Epithelial cell of prostate (primary cell): ENCODE data around the gene ANG.
"Not testable (repeated sequence)": the region's sequence is repeated elsewhere in the genome, so short reads cannot be mapped to it uniquely, and the experiment has no call there.

Source experiments
- DNase-seq: peaks from one replicate; pipeline ENCODE4 v3.0.0-alpha.2; 2011; ENCODE audit warnings: low read depth, low spot score
- H3K27ac ChIP-seq: fragments of 450-650 bp; 2 replicates; pipeline ENCODE4 v1.5.1; 2017; ENCODE audit warnings: mild to moderate bottlenecking

ANG gene

GRCh38 chr14:20688167-20688839, at the start of gene ANG:
TSS of gene ANG (plus strand) at chr14:20688764. CDS start at chr14:20693565, 4,801 bp downstream.
- no peak within 1 kb of the TSS for H3K27ac ChIP-seq
- no peak for DNase-seq

GRCh38 chr14:20641591-20641990, 47.0 kb upstream of the ANG start, which contains the start of gene OR6S1:
TSS of gene OR6S1 (minus strand) at chr14:20641691. CDS start at chr14:20641691, 0 bp downstream.
- DNase-seq, result no peak
- no peak within 1 kb of the TSS for H3K27ac ChIP-seq

- no peak for DNase-seq
- H3K27ac ChIP-seq, result no peak overlapping the region
Measured at GRCh38 chr14:20642182-20642581, 46.4 kb upstream of the ANG start.

- H3K27ac ChIP-seq, DNase-seq: not testable (repeated sequence)
Measured at GRCh38 chr14:20642755-20643154, 45.8 kb upstream of the ANG start.

- DNase-seq, result no peak
- no peak overlapping the region for H3K27ac ChIP-seq
Measured at GRCh38 chr14:20644520-20644919, 44.0 kb upstream of the ANG start.

GRCh38 chr14:20645481-20645880, 43.1 kb upstream of the ANG start:
- H3K27ac ChIP-seq, result no peak overlapping the region
- DNase-seq, result no peak

- H3K27ac ChIP-seq, result no peak overlapping the region
- DNase-seq, result no peak
Measured at GRCh38 chr14:20652996-20653975, 35.3 kb upstream of the ANG start.

GRCh38 chr14:20655851-20656250, 32.7 kb upstream of the ANG start:
- DNase-seq, result no peak

GRCh38 chr14:20656274-20656673, 32.3 kb upstream of the ANG start:
- DNase-seq, result no peak
- no peak overlapping the region for H3K27ac ChIP-seq

More at GRCh38 chr14:20655851-20656250, 32.7 kb upstream of the ANG start:
- H3K27ac ChIP-seq, result no peak overlapping the region

- no peak for DNase-seq
- H3K27ac ChIP-seq, result no peak overlapping the region
Measured at GRCh38 chr14:20657216-20658211, 31.1 kb upstream of the ANG start.

GRCh38 chr14:20658246-20658645, 30.3 kb upstream of the ANG start:
- no peak overlapping the region for H3K27ac ChIP-seq
- DNase-seq, result no peak

GRCh38 chr14:20659336-20659735, 29.2 kb upstream of the ANG start:
- no peak overlapping the region for H3K27ac ChIP-seq
- no peak for DNase-seq

GRCh38 chr14:20659813-20660395, 28.7 kb upstream of the ANG start:
- no peak for DNase-seq

GRCh38 chr14:20661197-20661596, 27.4 kb upstream of the ANG start:
- no peak for DNase-seq
- no peak overlapping the region for H3K27ac ChIP-seq

More at GRCh38 chr14:20659813-20660395, 28.7 kb upstream of the ANG start:
- no peak overlapping the region for H3K27ac ChIP-seq

- no peak overlapping the region for H3K27ac ChIP-seq
- DNase-seq, result no peak
Measured at GRCh38 chr14:20662968-20663732, 25.4 kb upstream of the ANG start.

GRCh38 chr14:20666400-20666961, 22.1 kb upstream of the ANG start:
- not testable (repeated sequence) for DNase-seq, H3K27ac ChIP-seq

GRCh38 chr14:20667957-20668356, 20.6 kb upstream of the ANG start:
- no peak for DNase-seq
- H3K27ac ChIP-seq, result no peak overlapping the region

GRCh38 chr14:20668969-20669368, 19.6 kb upstream of the ANG start:
- DNase-seq, result no peak
- no peak overlapping the region for H3K27ac ChIP-seq
